Right lobe of liver (tissue), 6 donors: ENCODE data around the gene FLRT1. TPM values are rescaled to one million over a fixed set of nuclear protein-coding genes. Genes with fewer than 3 reads are reported as not detected.

Experiments
- ATAC-seq, 4 donors: fragments of 200-7000 bp; cut with Tn5 transposase; one replicate each; pipeline ENCODE4 v1.9.1; 2020; ENCODE audit warnings: mild to moderate bottlenecking in 4 of 4, moderate library complexity in 4 of 4
- DNase-seq, 3 donors: peaks; one replicate each; pipeline ENCODE4 v3.0.0-alpha.2; 2020
- H3K27ac ChIP-seq, 3 donors: fragments of 200-600 bp; one replicate each; pipeline ENCODE4 v1.8.0; 2022
- H3K27me3 ChIP-seq, 2 donors: fragments of 200-600 bp; one replicate each; pipeline ENCODE4 v1.8.0; 2022
- H3K36me3 ChIP-seq, 4 donors: fragments of 200-600 bp; sonication (generic) in 1 of 4; one replicate each; pipeline versions ENCODE4 v1.5.1 to v1.8.0; 2017 to 2022; ENCODE audit warnings: control low read depth in 1 of 4
- H3K4me1 ChIP-seq, 4 donors: fragments of 200-600 bp; sonication (generic) in 1 of 4; one replicate each; pipeline versions ENCODE4 v1.5.1 to v1.8.0; 2017 to 2022; ENCODE audit warnings: control low read depth in 1 of 4
- H3K4me3 ChIP-seq, 3 donors: fragments of 200-600 bp; one replicate each; pipeline ENCODE4 v1.8.0; 2022
- H3K9me3 ChIP-seq, 4 donors: fragments of 200-600 bp; sonication (generic) in 1 of 4; one replicate each; pipeline versions ENCODE4 v1.5.1 to v1.8.0; 2017 to 2022; ENCODE audit warnings: control low read depth in 1 of 4
- CTCF ChIP-seq, 4 donors: fragments of 200-600 bp in 3 of 4; fragments of 450-650 bp in 1 of 4; IDR thresholded peaks; one replicate each; pipeline versions ENCODE4 v1.5.1 to v1.8.0; 2016 to 2022; ENCODE audit warnings: antibody characterized with exemption in 4 of 4, mild to moderate bottlenecking in 2 of 4
- POLR2A ChIP-seq: fragments of 450-650 bp; IDR thresholded peaks from one replicate; pipeline ENCODE4 v1.6.1; 2017; ENCODE audit warnings: antibody characterized with exemption, mild to moderate bottlenecking
- WGBS: methylation state at CpG from one replicate; pipeline ENCODE4 v1.1.6; 2018; ENCODE audit warnings: low coverage, low lambda C conversion rate; ENCODE audit not compliant: insufficient coverage; ENCODE audit errors: missing lambda C conversion rate; 5-methylcytosine and 5-hydroxymethylcytosine counted together
- intact Hi-C, 2 donors: fragments of 100-400 bp; cut with DNase I; formaldehyde crosslinking; loops; one replicate each; pipeline versions ENCODE4 v1.11.2 to v1.14.1; 2022
- total RNA-seq, 6 experiments: library from RNA; depleted of rRNA in 2 of 6; stranded (reverse); fragments of >200 nt in 2 of 6; fragmentation: NEBNext Ultra II Directional in 3 of 6; extraction: Animal tissue kit (Norgen Biotek cat#: 25700) in 3 of 6; gene quantifications; one replicate each; pipeline versions ENCODE4 v1.1.0 to v1.2.4, GENCODE V29; 2016 to 2023
- donor health status: DM: no; HTN: yes; CAD: no.
- donor health status: DM: no; HTN: no; CAD: no.
- donor health status: DM: no; HTN: no; CAD: no.
- donor health status: DM: no; HTN: yes; CAD: no.
- donor health status: DM: no; HTN: yes; CAD: no.

Gene FLRT1
- total RNA-seq, 6 experiments from 2014 or later, result 0.12 TPM; not detected in 5

DNA sequence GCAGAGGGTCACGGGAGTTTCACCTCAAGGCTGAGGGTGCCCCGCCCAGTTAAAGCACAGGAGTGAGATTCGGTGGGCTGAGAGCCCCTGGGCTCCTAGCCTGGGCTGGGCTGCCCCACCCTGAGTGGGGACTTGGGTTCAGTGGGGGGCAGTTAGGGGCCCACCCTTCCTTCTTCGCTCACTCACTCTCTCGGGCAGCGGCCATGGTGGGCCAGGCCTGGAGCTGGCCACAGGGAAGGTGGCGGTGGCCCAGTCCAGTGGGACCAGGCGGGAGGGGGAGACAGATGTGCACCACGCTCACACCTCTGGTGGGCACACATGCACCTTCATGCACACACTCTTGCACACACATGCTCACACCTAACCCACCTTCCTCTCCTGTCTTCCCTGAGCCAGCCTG is 6.1 kb downstream of the FLRT1 start:
- Histone ChIP-seq H3K4me3 (no peak overlapping the region), H3K36me3 (no peaks in the 10 kb centered on the region), H3K4me1 (no peaks in the 10 kb centered on the region), H3K27ac (no peak overlapping the region), H3K9me3 (no peaks in the 10 kb centered on the region), H3K27me3 (no peaks in the 10 kb centered on the region)
- ATAC-seq (no peak), DNase-seq (no peak)
- WGBS, result no CpG with 5 or more reads among the region's 9 CpGs
- intact Hi-C loops, result no loop called here
- no peak for TF ChIP-seq POLR2A
- no peak for TF ChIP-seq CTCF (IDR thresholded peaks at IDR 0.05)

- 40% methylated on average over 1 of the region's 4 CpGs for WGBS
- Histone ChIP-seq H3K36me3 (no peaks in the 10 kb centered on the region), H3K27me3 (no peaks in the 10 kb centered on the region), H3K9me3 (no peaks in the 10 kb centered on the region), H3K4me1 (no peaks in the 10 kb centered on the region), H3K27ac (no peak overlapping the region), H3K4me3 (no peak overlapping the region)
- intact Hi-C loops, result no loop called here
- DNase-seq, result no peak
- TF ChIP-seq CTCF (IDR thresholded peaks at IDR 0.05), result no peak
- TF ChIP-seq POLR2A, result no peak
- peak in 3 of 4 donors; percentile 6 to 26 (median 20) for ATAC-seq
These were observed 6.6 kb downstream of the FLRT1 start for GRCh38 chr11:64042301-64042700.

GRCh38 chr11:64043545-64043944 is 7.8 kb downstream of the FLRT1 start:
- H3K27ac ChIP-seq, result no peak overlapping the region
- ATAC-seq (no peak), DNase-seq (no peak)
- no peaks in the 10 kb centered on the region for H3K36me3 ChIP-seq
- intact Hi-C loops, result no loop called here
- no peaks in the 10 kb centered on the region for H3K27me3 ChIP-seq
- H3K4me1 ChIP-seq, result no peaks in the 10 kb centered on the region
- 29% methylated on average over 1 of the region's 5 CpGs for WGBS
- H3K4me3 ChIP-seq, result no peak overlapping the region
- TF ChIP-seq POLR2A, result no peak
- no peak for TF ChIP-seq CTCF (IDR thresholded peaks at IDR 0.05)
- H3K9me3 ChIP-seq, result no peaks in the 10 kb centered on the region

DNA sequence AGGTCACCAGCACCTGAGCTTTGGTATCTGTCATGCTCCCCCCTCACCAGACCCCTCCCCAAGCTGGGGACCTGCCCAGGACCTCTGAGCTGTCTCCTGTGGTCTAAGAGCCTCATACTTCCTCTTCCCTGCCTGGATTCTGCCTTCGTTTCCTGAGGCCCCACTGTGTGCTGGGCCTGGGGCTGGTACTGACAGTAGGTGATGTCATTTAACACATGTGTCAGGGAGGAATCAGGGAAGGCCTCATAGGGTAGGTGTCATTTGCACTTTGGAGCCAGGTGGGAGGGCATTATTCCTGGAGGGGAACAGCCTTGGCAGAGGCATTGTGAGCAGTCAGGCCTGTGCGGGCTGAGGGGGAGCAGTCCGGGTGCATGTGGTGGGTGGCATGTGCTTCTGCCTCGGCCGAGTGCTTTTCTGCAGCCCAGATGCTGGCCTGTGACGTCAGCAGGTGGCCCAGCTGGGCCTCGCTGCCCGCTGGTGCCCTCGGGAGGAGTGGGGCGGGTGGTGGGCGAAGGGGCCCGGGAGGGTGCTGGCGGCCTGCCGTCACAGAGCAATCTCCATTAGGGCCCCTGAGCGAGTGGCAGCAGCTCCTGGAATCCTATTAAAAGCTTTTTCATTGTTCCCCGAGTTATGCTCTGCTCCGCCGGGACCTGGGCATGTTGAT is 9.1 kb downstream of the FLRT1 start:
- no peak for DNase-seq
- no peak for ATAC-seq
- intact Hi-C loops, result no loop called here
- 59% methylated on average over 3 of the region's 18 CpGs for WGBS
- no peak overlapping the region for H3K27ac ChIP-seq
- no peak overlapping the region for H3K4me3 ChIP-seq
- H3K4me1 ChIP-seq, result no peaks in the 10 kb centered on the region
- H3K27me3 ChIP-seq, result no peaks in the 10 kb centered on the region
- TF ChIP-seq POLR2A, result no peak
- TF ChIP-seq CTCF (IDR thresholded peaks at IDR 0.05), result no peak
- no peaks in the 10 kb centered on the region for H3K9me3 ChIP-seq
- no peaks in the 10 kb centered on the region for H3K36me3 ChIP-seq
